Suppressor macrophage treated with lipopolysaccharide for 4 hours (primary cell): Measurements from ENCODE around the gene MPZL2.
"Not testable (repeated sequence)": the region's sequence is repeated elsewhere in the genome, so short reads cannot be mapped to it uniquely, and the experiment has no call there.

Source experiments
- DNase-seq: peaks from one replicate; pipeline ENCODE4 v3.0.0-alpha.2; 2020

The MPZL2 gene

GRCh38 chr11:118263695-118264568 is at the start of gene MPZL2:
MPZL2 (minus strand) TSS chr11:118264297; CDS start chr11:118264153, 144 bp downstream.
- DNase-seq: no peak

GRCh38 chr11:118313242-118313641 is 49.1 kb upstream of the MPZL2 start:
- no peak for DNase-seq

- no peak for DNase-seq
Observed at GRCh38 chr11:118312328-118312727, 48.2 kb upstream of the MPZL2 start.

DNA sequence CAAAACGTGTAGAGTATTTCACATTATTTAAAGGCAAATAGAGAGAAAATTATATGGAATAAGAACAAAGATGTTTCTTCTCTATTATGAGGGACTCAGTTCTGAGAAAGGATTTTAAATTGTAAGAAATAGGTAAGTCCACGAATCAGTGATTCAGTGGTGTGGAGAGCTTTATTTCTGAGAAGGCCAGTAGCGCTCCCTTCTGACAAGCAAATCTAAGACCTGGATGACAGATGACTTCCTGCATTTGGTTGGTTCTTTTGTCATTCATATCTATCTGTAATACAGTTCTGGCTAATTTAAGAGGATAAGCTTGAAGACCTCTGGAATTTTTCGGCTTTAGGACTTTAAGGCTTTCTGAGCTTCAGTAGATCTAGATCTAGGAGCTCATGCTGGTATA is 47.4 kb upstream of the MPZL2 start:
- no peak for DNase-seq

GRCh38 chr11:118310781-118311485 is 46.8 kb upstream of the MPZL2 start:
- DNase-seq: no peak

DNA sequence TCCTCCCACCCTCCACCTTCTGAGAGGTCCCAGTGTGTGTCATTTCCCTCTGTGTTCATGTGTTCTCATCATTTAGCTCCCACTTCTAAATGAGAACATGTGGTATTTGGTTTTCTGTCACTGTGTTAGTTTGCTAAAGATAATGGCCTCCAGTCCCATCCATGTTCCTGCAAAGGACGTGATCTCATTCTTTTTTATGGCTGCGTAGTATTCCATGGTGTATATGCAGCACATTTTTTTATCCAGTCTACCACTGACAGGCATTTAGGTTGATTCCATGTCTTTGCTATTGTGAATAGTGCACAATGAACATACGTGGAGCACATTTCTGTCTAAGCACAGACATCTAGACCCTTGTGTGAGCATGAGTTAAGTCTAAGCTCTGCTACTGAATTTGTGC is 46.2 kb upstream of the MPZL2 start:
- no peak for DNase-seq

DNA sequence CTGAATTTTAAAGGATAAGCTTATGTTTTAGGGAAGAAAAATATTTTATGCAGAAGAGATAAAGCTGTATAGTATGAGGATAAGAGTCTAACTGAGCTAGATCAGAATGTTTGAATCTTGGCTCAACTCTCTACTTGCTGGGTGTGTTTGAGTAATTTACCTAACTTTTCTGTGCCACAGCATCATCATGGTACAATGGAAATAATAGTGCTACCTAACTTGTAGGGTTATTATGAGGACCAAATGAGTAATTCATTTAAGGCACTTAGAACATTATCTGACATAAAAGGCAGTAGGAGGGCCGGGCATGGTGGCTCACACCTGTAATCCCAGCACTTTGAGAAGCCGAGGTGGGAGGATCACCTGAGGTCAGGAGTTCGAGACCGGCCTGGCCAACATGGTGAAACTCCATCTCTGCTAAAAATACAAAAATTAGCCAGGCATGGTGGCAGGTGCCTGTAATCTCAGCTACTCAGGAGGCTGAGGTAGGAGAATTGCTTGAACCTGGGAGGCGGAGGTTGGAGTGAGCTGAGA is 45.0 kb upstream of the MPZL2 start:
- not testable (repeated sequence) for DNase-seq

DNA sequence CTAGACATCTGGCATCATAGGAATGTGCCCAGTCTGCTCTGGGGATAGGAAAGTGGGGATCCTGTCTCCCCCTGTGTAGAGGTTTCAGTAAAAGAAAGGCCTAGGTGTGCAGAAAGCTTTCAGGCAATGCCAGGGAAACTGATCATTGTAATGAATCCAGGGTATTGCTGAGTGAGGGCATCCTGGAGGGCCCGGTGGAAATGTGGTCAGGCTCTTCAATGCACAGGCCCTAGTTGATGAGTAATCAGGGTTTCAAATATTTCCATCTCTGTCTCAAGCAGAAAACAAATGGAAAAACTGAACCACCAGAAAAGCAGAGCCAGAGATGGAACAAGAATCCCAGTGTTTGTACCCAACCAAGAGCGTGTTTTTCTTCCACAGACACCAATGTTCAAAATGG is 42.5 kb upstream of the MPZL2 start:
- DNase-seq: no peak

DNA sequence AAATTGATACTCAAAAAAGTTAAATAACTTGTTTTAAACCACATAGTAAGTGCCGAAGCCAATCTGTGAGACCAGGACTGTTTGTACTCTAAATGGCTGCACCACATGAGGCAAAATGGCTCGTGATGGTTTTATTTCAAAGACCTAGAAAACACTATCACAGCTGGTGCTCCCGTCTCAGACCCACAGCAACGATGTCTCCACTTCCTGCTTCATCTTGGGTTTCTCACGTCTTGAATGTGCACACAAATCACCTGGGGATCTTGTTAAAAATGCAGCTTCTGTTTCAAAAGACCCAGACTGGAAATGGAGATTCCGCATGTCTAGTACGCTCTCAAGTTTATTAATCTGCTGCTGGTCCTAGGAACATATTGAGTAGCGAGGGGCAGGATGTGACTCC is 41.6 kb upstream of the MPZL2 start:
- no peak for DNase-seq

GRCh38 chr11:118304568-118305248 is 40.6 kb upstream of the MPZL2 start, which contains the start of gene CD3E:
CD3E (plus strand) TSS chr11:118304730; CDS start chr11:118304953, 223 bp downstream.
- DNase-seq: no peak

DNA sequence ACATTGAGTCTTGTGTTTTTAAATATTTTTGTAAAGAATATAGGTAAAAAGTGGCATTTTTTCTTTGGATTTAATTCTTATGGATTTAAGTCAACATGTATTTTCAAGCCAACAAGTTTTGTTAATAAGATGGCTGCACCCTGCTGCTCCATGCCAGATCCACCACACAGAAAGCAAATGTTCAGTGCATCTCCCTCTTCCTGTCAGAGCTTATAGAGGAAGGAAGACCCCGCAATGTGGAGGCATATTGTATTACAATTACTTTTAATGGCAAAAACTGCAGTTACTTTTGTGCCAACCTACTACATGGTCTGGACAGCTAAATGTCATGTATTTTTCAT is 40.1 kb upstream of the MPZL2 start:
- no peak for DNase-seq

GRCh38 chr11:118301600-118302195 is 37.6 kb upstream of the MPZL2 start:
- DNase-seq: no peak

- DNase-seq: peak; percentile 48
Observed at GRCh38 chr11:118295815-118296454, 31.8 kb upstream of the MPZL2 start.

- DNase-seq: no peak
Observed at GRCh38 chr11:118295199-118295598, 31.1 kb upstream of the MPZL2 start.

GRCh38 chr11:118294053-118294452 is 30.0 kb upstream of the MPZL2 start:
- DNase-seq: no peak

- peak; percentile 91 for DNase-seq
Observed at GRCh38 chr11:118291477-118292135, 27.5 kb upstream of the MPZL2 start.

DNA sequence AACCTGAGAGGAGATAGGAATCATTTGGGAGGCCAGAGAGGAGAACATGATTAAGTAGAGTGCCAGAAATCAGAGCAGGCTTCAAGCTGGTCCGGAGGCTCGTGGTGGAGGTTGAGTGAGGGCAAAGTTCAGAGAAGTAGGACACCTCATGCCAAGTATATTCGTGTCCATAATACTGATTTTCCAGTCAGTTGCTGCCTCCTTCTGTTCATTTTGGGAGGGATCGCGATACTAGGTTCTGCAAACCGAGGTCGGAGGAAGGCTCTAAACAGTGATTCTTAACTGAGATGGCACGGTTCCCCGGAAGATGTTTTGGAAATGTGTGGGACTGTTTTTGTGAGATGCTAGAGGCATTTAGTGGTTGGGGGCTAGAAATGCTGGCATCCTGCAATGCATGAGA is 26.8 kb upstream of the MPZL2 start:
- DNase-seq: peak; percentile 65

GRCh38 chr11:118289401-118289800 is 25.3 kb upstream of the MPZL2 start:
- DNase-seq: no peak

- no peak for DNase-seq
Observed at GRCh38 chr11:118287006-118287405, 22.9 kb upstream of the MPZL2 start.

GRCh38 chr11:118286545-118286944 is 22.4 kb upstream of the MPZL2 start:
- no peak for DNase-seq

DNA sequence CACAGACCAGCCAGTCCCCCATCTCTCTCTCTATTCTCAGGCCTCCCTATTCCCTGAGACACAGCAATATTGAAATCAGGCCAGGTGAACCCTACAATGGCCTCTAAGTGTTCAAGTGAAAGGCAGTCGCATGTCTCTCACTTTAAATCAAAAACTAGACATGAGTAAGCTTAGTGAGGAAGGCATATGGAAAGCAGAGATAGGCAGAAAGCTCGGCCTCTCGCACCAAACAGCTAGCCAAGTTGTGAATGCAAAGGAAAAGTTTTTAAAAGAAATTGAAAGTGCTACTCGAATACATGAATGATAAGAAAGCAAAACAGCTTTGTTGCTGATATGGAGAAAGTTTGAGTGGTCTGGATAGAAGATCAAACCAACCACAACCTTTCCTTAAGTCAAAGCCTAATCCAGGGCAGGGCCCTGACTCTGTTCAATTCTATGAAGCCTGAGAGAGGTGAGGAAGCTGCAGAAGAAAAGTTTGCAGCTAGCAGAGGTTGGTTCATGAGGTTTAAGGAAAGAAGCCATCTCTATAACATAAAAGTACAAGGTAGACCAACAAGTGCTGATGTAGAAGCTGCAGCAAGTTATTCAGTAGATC is 19.8 kb upstream of the MPZL2 start:
- DNase-seq: no peak
